ENCODE data around the gene ARHGAP33. TPM values are rescaled to one million over a fixed set of nuclear protein-coding genes. Genes with fewer than 3 reads are reported as not detected.

Gene ARHGAP33
- total RNA-seq, 1 experiment from 2014 or later = 19.5 TPM

GRCh38 chr19:35732540-35733179 is 42.7 kb upstream of the ARHGAP33 start:
- Mint-ChIP-seq H3K9me3 (no peaks in the 10 kb centered on the region), H3K36me3 (ENCODE audit: insufficient read depth in 1 of 3, low read depth in 3 of 3) (peaks cover 56 to 81% (median 77%) of the 10 kb centered on the region in 3 experiments), H3K27me3 (ENCODE audit: low read depth) (no peaks in the 10 kb centered on the region), H3K4me3 (no peak overlapping the region), H3K4me1 (no peaks in the 10 kb centered on the region), H3K27ac (no peak overlapping the region)
- Histone ChIP-seq H2BK12ac (ENCODE audit: insufficient read length, low read depth, low read length) (no peak overlapping the region), H3K9me3 (ENCODE audit: control insufficient read depth, low read depth, low read length) (no peaks in the 10 kb centered on the region), H4K5ac (ENCODE audit: insufficient read length, low read depth, low read length) (no peak overlapping the region), H3K27me3 (ENCODE audit: insufficient read depth, low read length) (no peaks in the 10 kb centered on the region), H2BK15ac (ENCODE audit: low read depth, low read length) (no peak overlapping the region), H3K79me2 (ENCODE audit: insufficient read depth, low read length) (no peaks in the 10 kb centered on the region), H3K4me1 (ENCODE audit: insufficient read depth, low read length) (no peaks in the 10 kb centered on the region), H3K23ac (ENCODE audit: insufficient read length, low read depth, low read length) (no peak overlapping the region), H3K9ac (ENCODE audit: extremely low read depth, insufficient read length, low read length) (no peak overlapping the region), H4K91ac (ENCODE audit: insufficient read length, low read depth, low read length) (no peak overlapping the region), H3K18ac (ENCODE audit: insufficient read length, low read depth, low read length) (no peak overlapping the region), H2BK20ac (ENCODE audit: low read depth, low read length, poor library complexity, severe bottlenecking) (no peak overlapping the region), H2AK5ac (ENCODE audit: insufficient read length, low read length) (no peak overlapping the region), H3T11ph (ENCODE audit: low read length) (no peak overlapping the region), H2BK120ac (ENCODE audit: low read depth, low read length, poor library complexity, severe bottlenecking) (no peak overlapping the region), H3K4ac (ENCODE audit: low read depth, low read length) (no peak overlapping the region), H2AFZ (ENCODE audit: low read length) (no peak overlapping the region), H3K23me2 (ENCODE audit: insufficient read length, low read depth, low read length, poor library complexity, severe bottlenecking) (no peaks in the 10 kb centered on the region), H2BK5ac (ENCODE audit: insufficient read length, low read length) (no peak overlapping the region), H3K79me1 (ENCODE audit: insufficient read depth, low read depth, low read length, poor library complexity, severe bottlenecking) (no peaks in the 10 kb centered on the region), H3K56ac (ENCODE audit: insufficient read length, low read depth, low read length) (no peak overlapping the region), H3K27ac (ENCODE audit: insufficient read length, low read depth, low read length) (no peak overlapping the region), H3K4me2 (ENCODE audit: insufficient read depth, insufficient read length, low read length) (no peak overlapping the region), H4K20me1 (ENCODE audit: control insufficient read depth, insufficient read depth, insufficient read length) (no peaks in the 10 kb centered on the region), H3K14ac (ENCODE audit: insufficient read depth, low read length) (no peak overlapping the region), H4K8ac (replicated peaks; ENCODE audit: insufficient read length, low read depth, low read length) (no peak overlapping the region)
- WGBS (ENCODE audit: extremely low coverage, insufficient read length, low lambda C conversion rate) = no CpG with 5 or more reads among the region's 25 CpGs
- no peak for DNase-seq
- no peak for TF ChIP-seq CTCF (conservative IDR thresholded peaks at IDR 0.05)

Measured in H9 (cell line).